Measurements from ENCODE around the gene AQP1. TPM values are rescaled to one million over a fixed set of nuclear protein-coding genes. Genes with fewer than 3 reads are reported as not detected.
A peak's percentile ranks its signal among the peaks of the same experiment; 100 is the strongest.

AQP1 gene
- total RNA-seq (10 to 100 TPM; 27.9 to 76.3 TPM), polyA plus RNA-seq (10 to 100 TPM in 1 of 2 donors, 1 to 10 TPM in 1; 8.9 to 19.1 TPM)

GRCh38 chr7:30911561-30911969 is at the start of gene AQP1:
Gene AQP1 (plus strand): TSS chr7:30911853. CDS start chr7:30911910, 57 bp downstream.
- H3K4me3 ChIP-seq (ENCODE audit: low read depth in 1 of 3, low read length in 3 of 3): no peak within 1 kb of the TSS
- no peaks in the 10 kb centered on the region for H3K27me3 ChIP-seq (ENCODE audit: control insufficient read depth in 4 of 4, insufficient read depth in 4 of 4, low read length in 3 of 4)
- TF ChIP-seq TAF1 (conservative IDR thresholded peaks at IDR 0.05) (no peak), ZBTB33 (IDR thresholded peaks at IDR 0.05) (no peak), HNF4A (conservative IDR thresholded peaks at IDR 0.05) (no peak), NR2F2 (IDR thresholded peaks at IDR 0.05) (no peak), FOXA1 (IDR thresholded peaks at IDR 0.05) (no peak), REST (IDR thresholded peaks at IDR 0.05) (no peak), RAD21 (IDR thresholded peaks at IDR 0.05) (no peak), GABPA (IDR thresholded peaks at IDR 0.05 in 1 of 2, conservative IDR thresholded peaks at IDR 0.05 in 1 of 2) (no peak), ATF3 (IDR thresholded peaks at IDR 0.05) (no peak), MAX (IDR thresholded peaks at IDR 0.05) (no peak), RXRA (IDR thresholded peaks at IDR 0.05) (no peak), SP1 (IDR thresholded peaks at IDR 0.05) (no peak), YY1 (IDR thresholded peaks at IDR 0.05) (no peak), HNF4G (IDR thresholded peaks at IDR 0.05) (no peak)
- H3K4me1 ChIP-seq (ENCODE audit: control insufficient read depth in 4 of 4, insufficient read depth in 4 of 4, low read length in 3 of 4): no peaks in the 10 kb centered on the region
- peak; percentile 77 for DNase-seq (ENCODE audit: low spot score)
- H3K36me3 ChIP-seq (ENCODE audit: control insufficient read depth in 4 of 4, insufficient read depth in 3 of 4, low read depth in 1 of 4, low read length in 3 of 4): no peaks in the 10 kb centered on the region
- WGBS: 63% methylated on average over 12 of the region's 12 CpGs
- H3K9me3 ChIP-seq (ENCODE audit: control insufficient read depth in 4 of 4, low read length in 3 of 4): no peaks in the 10 kb centered on the region
- no peak within 1 kb of the TSS for H3K27ac ChIP-seq (ENCODE audit: low read depth in 1 of 2, low read length in 2 of 2)
- no peak within 1 kb of the TSS for H3K9ac ChIP-seq (ENCODE audit: low read depth in 1 of 2, low read length in 2 of 2)

- H3K4me3 ChIP-seq (ENCODE audit: low read depth in 1 of 3, low read length in 3 of 3): no peak overlapping the region
- no peaks in the 10 kb centered on the region for H3K9me3 ChIP-seq (ENCODE audit: control insufficient read depth in 4 of 4, low read length in 3 of 4)
- H3K27ac ChIP-seq (ENCODE audit: low read depth in 1 of 2, low read length in 2 of 2): no peak overlapping the region
- no peak for TF ChIP-seq SP1 (IDR thresholded peaks at IDR 0.05)
- TF ChIP-seq YY1 (IDR thresholded peaks at IDR 0.05): no peak
- no peak for TF ChIP-seq EGR1 (IDR thresholded peaks at IDR 0.05; ENCODE audit: low read depth in 2 of 2)
- TF ChIP-seq FOXA2 (IDR thresholded peaks at IDR 0.05): no peak
- no peak for TF ChIP-seq TAF1 (conservative IDR thresholded peaks at IDR 0.05)
- no peak for TF ChIP-seq RXRA (IDR thresholded peaks at IDR 0.05)
- no peak for TF ChIP-seq JUND (IDR thresholded peaks at IDR 0.05)
- TF ChIP-seq ATF3 (IDR thresholded peaks at IDR 0.05): no peak
- no peak for TF ChIP-seq NR2F2 (IDR thresholded peaks at IDR 0.05)
- no peak for TF ChIP-seq ZBTB33 (IDR thresholded peaks at IDR 0.05)
- TF ChIP-seq FOXA1 (IDR thresholded peaks at IDR 0.05): no peak
- no peak for TF ChIP-seq RAD21 (IDR thresholded peaks at IDR 0.05)
- no peaks in the 10 kb centered on the region for H3K27me3 ChIP-seq (ENCODE audit: control insufficient read depth in 4 of 4, insufficient read depth in 4 of 4, low read length in 3 of 4)
- H3K9ac ChIP-seq (ENCODE audit: low read depth in 1 of 2, low read length in 2 of 2): no peak overlapping the region
- 93% methylated on average over 9 of the region's 9 CpGs for WGBS
- no peak for DNase-seq (ENCODE audit: low spot score)
- peaks cover 10 to 21% (median 15%) of the 10 kb centered on the region in 4 donors for H3K4me1 ChIP-seq (ENCODE audit: control insufficient read depth in 4 of 4, insufficient read depth in 4 of 4, low read length in 3 of 4)
- no peaks in the 10 kb centered on the region for H3K36me3 ChIP-seq (ENCODE audit: control insufficient read depth in 4 of 4, insufficient read depth in 3 of 4, low read depth in 1 of 4, low read length in 3 of 4)
Measured at GRCh38 chr7:30862995-30863705, 48.5 kb upstream of the AQP1 start.
